NCI-H128 (cell line): Measurements from ENCODE around the gene MBD5.

Source experiments
- DNase-seq: peaks from one replicate; lab custom pipeline; 2025; ENCODE audit not compliant: unreplicated experiment; lab: John Stamatoyannopoulos, UW

Gene MBD5

GRCh38 chr2:148455791-148456190 lies 434.9 kb downstream of the MBD5 start:
- DNase-seq: no peak

GRCh38 chr2:148458171-148458570 lies 437.3 kb downstream of the MBD5 start:
- DNase-seq: no peak

GRCh38 chr2:148459377-148459778 lies 438.5 kb downstream of the MBD5 start:
- DNase-seq: no peak

GRCh38 chr2:148461876-148462275 lies 441.0 kb downstream of the MBD5 start:
- no peak for DNase-seq

GRCh38 chr2:148475626-148476025 lies 454.7 kb downstream of the MBD5 start:
- no peak for DNase-seq

- no peak for DNase-seq
These were observed 458.5 kb downstream of the MBD5 start for GRCh38 chr2:148479398-148479797.

GRCh38 chr2:148483665-148484064 lies 462.8 kb downstream of the MBD5 start:
- no peak for DNase-seq

- no peak for DNase-seq
These were observed 463.2 kb downstream of the MBD5 start for GRCh38 chr2:148484066-148484465.

- DNase-seq: no peak
These were observed 465.8 kb downstream of the MBD5 start for GRCh38 chr2:148486655-148487054.

GRCh38 chr2:148487439-148487838 lies 466.5 kb downstream of the MBD5 start:
- no peak for DNase-seq

- no peak for DNase-seq
These were observed 470.0 kb downstream of the MBD5 start for GRCh38 chr2:148490840-148491439.

- no peak for DNase-seq
These were observed 473.1 kb downstream of the MBD5 start for GRCh38 chr2:148493822-148494563.

- no peak for DNase-seq
These were observed 474.7 kb downstream of the MBD5 start for GRCh38 chr2:148495586-148495985.

GRCh38 chr2:148501545-148501944 lies 480.7 kb downstream of the MBD5 start:
- no peak for DNase-seq

GRCh38 chr2:148503516-148503915 lies 482.6 kb downstream of the MBD5 start:
- DNase-seq: no peak

- DNase-seq: no peak
These were observed 487.1 kb downstream of the MBD5 start for GRCh38 chr2:148507970-148508369.

- DNase-seq: no peak
These were observed 488.0 kb downstream of the MBD5 start for GRCh38 chr2:148508878-148509287.

GRCh38 chr2:148509288-148509902 lies 488.5 kb downstream of the MBD5 start:
- DNase-seq: no peak

GRCh38 chr2:148511883-148512282 lies 491.0 kb downstream of the MBD5 start:
- no peak for DNase-seq

- DNase-seq: no peak
These were observed 491.6 kb downstream of the MBD5 start for GRCh38 chr2:148512501-148512900.

GRCh38 chr2:148513427-148513826 lies 492.5 kb downstream of the MBD5 start:
- no peak for DNase-seq

- DNase-seq: no peak
These were observed 494.2 kb downstream of the MBD5 start for GRCh38 chr2:148515120-148515519.
